Fibroblast of the aortic adventitia (primary cell): ENCODE data around the gene TRANK1. TPM values are rescaled to one million over a fixed set of nuclear protein-coding genes. Genes with fewer than 3 reads are reported as not detected.

Experiments used
- DNase-seq: peaks from one replicate; pipeline ENCODE4 v3.0.0-alpha.2; 2010; ENCODE audit warnings: low read depth
- H3K4me3 ChIP-seq: 2 replicates; pipeline ENCODE4 v1.5.1; 2011; ENCODE audit warnings: low read depth, mild to moderate bottlenecking, control low read depth, low read length, moderate library complexity
- CTCF ChIP-seq: IDR thresholded peaks from 2 replicates; pipeline ENCODE4 v1.5.1; 2011; ENCODE audit warnings: mild to moderate bottlenecking, low read length, control low read depth, inconsistent platforms; ENCODE audit not compliant: insufficient read depth
- total RNA-seq: library from RNA; depleted of rRNA; stranded (reverse); fragments of >200 nt; gene quantifications from 2 replicates; pipeline ENCODE4 v1.2.3, GENCODE V29; 2012; ENCODE audit warnings: low replicate concordance

Gene TRANK1
- total RNA-seq, 1 donor, result 32.9 TPM

- TF ChIP-seq CTCF, result no peak
- no peak overlapping the region for H3K4me3 ChIP-seq
- no peak for DNase-seq
Measured at GRCh38 chr3:36815375-36815774, 129.5 kb downstream of the TRANK1 start.

GRCh38 chr3:36814776-36815175 lies 130.1 kb downstream of the TRANK1 start:
- TF ChIP-seq CTCF, result peak; percentile 33
- DNase-seq, result no peak
- H3K4me3 ChIP-seq, result no peak overlapping the region

GRCh38 chr3:36814066-36814717 lies 130.7 kb downstream of the TRANK1 start:
- no peak for DNase-seq
- TF ChIP-seq CTCF, result no peak

GRCh38 chr3:36813305-36813704 lies 131.5 kb downstream of the TRANK1 start:
- DNase-seq, result no peak
- TF ChIP-seq CTCF, result no peak
- no peak overlapping the region for H3K4me3 ChIP-seq

More at GRCh38 chr3:36814066-36814717, 130.7 kb downstream of the TRANK1 start:
- H3K4me3 ChIP-seq, result no peak overlapping the region

- no peak overlapping the region for H3K4me3 ChIP-seq
- no peak for TF ChIP-seq CTCF
- DNase-seq, result no peak
Measured at GRCh38 chr3:36812240-36812639, 132.6 kb downstream of the TRANK1 start.

GRCh38 chr3:36811768-36812167 lies 133.1 kb downstream of the TRANK1 start:
- DNase-seq, result no peak
- TF ChIP-seq CTCF, result no peak
- no peak overlapping the region for H3K4me3 ChIP-seq
